Measurements from ENCODE around the gene PCMT1.

DNA sequence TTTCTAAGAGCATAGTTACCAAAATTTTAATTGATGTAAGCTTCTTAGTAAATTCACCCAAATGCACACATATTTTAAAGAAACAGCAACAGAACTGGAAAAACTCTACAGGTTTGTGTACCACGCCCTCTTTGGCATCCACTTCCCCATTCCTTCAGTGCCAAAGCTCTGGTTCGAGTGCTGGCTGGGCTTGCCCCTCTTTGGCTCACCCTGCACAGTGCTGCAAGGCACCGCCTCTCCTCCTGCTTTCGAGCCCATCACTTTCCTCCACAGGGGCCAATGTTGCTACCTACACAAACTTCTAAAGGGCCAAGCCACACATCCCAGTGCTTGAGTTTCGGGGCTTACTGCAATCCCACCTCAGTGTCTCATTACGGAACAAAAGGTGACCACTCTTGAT lies 105.0 kb downstream of the PCMT1 start:
- TF ChIP-seq YY1 (IDR thresholded peaks at IDR 0.05; ENCODE audit: insufficient read depth, insufficient read length) (no peak), ZNF274 (IDR thresholded peaks at IDR 0.05; ENCODE audit: low read depth, low read length) (no peak)
